Measurements from ENCODE around the gene LIMS3. TPM values are rescaled to one million over a fixed set of nuclear protein-coding genes. Genes with fewer than 3 reads are reported as not detected.
"Not testable (repeated sequence)": the region's sequence is repeated elsewhere in the genome, so short reads cannot be mapped to it uniquely, and the experiment has no call there.

The LIMS3 gene
- under 1 TPM; 0.72 to 0.82 TPM for total RNA-seq

DNA sequence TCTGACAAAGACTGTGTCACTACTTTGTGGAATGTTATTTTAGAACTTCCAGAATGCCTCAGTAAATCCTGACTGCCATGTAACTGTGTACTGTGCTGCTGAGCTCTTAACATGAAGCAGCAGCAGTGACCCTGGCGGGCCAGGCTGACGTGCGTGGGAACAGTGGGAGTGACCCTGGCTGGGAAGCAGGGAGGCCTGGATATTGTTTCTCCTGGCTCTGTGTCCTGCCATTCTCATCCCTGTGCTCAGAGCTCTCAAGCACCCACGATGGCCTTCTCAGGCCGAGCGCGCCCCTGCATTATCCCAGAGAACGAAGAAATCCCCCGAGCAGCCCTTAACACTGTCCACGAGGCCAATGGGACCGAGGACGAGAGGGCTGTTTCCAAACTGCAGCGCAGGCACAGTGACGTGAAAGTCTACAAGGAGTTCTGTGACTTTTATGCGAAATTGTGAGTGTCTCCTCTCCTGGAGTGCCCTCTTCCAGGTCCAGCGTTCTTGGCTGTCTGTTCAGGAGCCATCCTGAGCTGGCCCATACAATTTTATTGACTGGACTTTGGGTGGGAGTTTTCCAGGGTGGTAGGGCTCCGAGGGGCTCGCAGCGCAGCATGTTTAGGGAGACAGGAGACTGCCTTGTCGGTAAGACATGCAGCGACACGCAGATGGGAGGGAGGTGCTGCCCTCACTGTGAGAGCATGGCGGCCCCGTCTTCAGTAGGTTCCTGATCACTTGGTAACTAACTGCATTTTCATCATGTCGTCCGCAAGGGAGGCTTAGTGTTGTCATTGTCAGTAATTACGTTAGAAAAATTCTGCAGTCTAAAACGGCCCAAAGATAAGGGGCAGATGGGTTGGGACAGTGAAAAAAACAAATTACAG is at the start of gene LIMS3:
TSS of gene LIMS3 (plus strand) at position 227 of the 875 bp plus-strand sequence. CDS start at position 268, 41 bp downstream.
- not testable (repeated sequence) for H3K4me3 Mint-ChIP-seq, H3K4me1 Mint-ChIP-seq, H3K27ac Mint-ChIP-seq, H3K27me3 Mint-ChIP-seq, DNase-seq, H3K9me3 Mint-ChIP-seq, H3K36me3 Mint-ChIP-seq

DNA sequence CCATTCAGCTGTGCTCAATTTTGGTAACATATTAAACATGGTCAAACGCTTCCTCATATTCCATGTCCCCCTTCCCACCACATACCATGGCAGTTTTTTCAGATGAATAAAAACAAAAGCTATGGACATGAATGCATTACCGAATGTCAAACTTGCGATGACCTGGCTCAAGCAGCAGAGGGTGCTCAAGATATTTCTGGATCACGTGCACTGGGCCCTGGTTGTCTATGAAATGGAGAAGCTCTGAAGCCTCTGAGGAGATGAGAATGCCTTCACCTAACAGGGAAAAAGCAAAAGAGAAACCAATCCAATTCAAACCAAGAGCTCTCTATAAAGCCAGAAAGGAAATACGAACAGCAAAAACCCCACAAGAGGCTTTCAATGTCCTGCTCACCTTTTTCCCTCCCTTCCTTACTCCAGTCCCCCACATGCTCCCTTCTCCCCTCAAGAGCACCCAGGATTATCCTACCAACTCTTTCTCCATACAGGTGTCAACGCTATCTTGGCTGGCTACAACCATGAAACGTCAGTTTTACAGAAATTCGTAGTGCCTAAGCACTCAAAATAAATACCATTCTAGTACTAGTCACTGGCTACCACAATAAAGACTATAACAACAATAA is 27.2 kb upstream of the LIMS3 start:
- DNase-seq, H3K27ac Mint-ChIP-seq, H3K36me3 Mint-ChIP-seq, H3K9me3 Mint-ChIP-seq, H3K27me3 Mint-ChIP-seq, H3K4me3 Mint-ChIP-seq, H3K4me1 Mint-ChIP-seq: not testable (repeated sequence)

DNA sequence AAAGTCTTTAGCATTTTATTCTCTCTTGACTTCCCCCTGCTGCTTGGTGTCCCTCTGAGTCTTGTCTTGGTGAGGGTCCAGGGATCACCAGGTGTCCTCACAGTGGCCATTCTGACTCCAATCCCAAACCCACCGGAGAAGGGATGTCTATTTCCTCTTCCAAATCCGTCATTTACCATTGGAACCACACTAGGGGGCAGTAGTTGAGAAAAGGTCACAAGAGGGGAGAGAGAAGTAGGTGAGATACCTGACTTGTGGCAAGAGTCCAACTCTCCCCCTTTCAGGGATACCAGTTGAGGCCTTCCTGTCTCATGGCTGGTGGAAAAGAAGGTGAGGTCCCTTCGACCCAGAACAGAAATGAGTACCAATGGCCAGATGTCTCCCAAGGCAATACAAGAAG is 21.9 kb upstream of the LIMS3 start:
- not testable (repeated sequence) for H3K9me3 Mint-ChIP-seq, H3K4me3 Mint-ChIP-seq, DNase-seq, H3K36me3 Mint-ChIP-seq, H3K4me1 Mint-ChIP-seq, H3K27me3 Mint-ChIP-seq, H3K27ac Mint-ChIP-seq

GRCh38 chr2:109882112-109882511 is 16.4 kb upstream of the LIMS3 start:
- not testable (repeated sequence) for H3K9me3 Mint-ChIP-seq, H3K36me3 Mint-ChIP-seq, H3K27me3 Mint-ChIP-seq, DNase-seq, H3K4me1 Mint-ChIP-seq, H3K27ac Mint-ChIP-seq, H3K4me3 Mint-ChIP-seq

GRCh38 chr2:109888414-109888813 is 10.1 kb upstream of the LIMS3 start:
- not testable (repeated sequence) for H3K9me3 Mint-ChIP-seq, H3K36me3 Mint-ChIP-seq, H3K4me1 Mint-ChIP-seq, H3K27me3 Mint-ChIP-seq, DNase-seq, H3K27ac Mint-ChIP-seq, H3K4me3 Mint-ChIP-seq

- H3K4me1 Mint-ChIP-seq, DNase-seq, H3K36me3 Mint-ChIP-seq, H3K27me3 Mint-ChIP-seq, H3K9me3 Mint-ChIP-seq, H3K27ac Mint-ChIP-seq, H3K4me3 Mint-ChIP-seq: not testable (repeated sequence)
Observed at GRCh38 chr2:109889909-109890308, 8.6 kb upstream of the LIMS3 start.

DNA sequence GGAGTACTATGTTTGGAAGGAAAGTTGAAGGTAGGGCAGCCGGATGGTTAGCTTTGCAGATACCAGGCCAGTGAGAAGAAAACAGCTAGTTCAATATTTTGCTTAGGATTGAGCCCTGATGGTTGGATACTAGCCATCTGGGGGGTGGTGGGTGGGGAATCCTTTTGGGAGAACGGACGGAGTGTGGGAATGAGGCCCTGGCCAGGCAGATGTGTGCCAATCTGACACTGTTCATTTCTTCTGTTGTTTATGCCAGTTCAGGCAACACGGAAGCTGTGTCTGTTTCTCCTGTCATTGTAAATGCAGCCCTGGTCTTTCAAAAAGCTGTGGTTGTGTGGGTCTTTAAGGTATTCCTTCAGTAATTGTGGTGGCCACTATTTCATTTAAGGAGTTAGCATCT is 7.5 kb upstream of the LIMS3 start:
- H3K4me3 Mint-ChIP-seq, H3K9me3 Mint-ChIP-seq, DNase-seq, H3K27me3 Mint-ChIP-seq, H3K36me3 Mint-ChIP-seq, H3K4me1 Mint-ChIP-seq, H3K27ac Mint-ChIP-seq: not testable (repeated sequence)

DNA sequence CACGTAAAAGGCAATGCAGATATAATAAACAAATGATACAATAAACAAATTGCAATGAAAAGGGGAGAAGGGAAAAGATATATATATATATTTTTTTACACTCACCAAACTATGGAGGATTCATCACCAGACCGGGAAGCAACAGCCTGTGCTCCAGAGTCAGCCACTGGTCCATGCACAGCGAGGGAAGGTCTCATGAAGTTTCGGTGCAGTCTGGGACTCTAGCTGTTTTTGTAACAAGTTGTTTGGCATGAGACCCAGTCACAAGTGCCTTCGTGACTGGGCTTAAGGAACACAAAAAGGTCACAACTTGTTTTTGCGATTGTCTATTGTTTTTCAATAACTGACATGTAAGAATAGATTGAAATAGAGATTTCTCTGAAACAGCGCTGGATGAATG is 4.8 kb upstream of the LIMS3 start:
- DNase-seq, H3K36me3 Mint-ChIP-seq, H3K4me3 Mint-ChIP-seq, H3K27me3 Mint-ChIP-seq, H3K9me3 Mint-ChIP-seq, H3K27ac Mint-ChIP-seq, H3K4me1 Mint-ChIP-seq: not testable (repeated sequence)

- not testable (repeated sequence) for DNase-seq, H3K4me3 Mint-ChIP-seq, H3K27me3 Mint-ChIP-seq, H3K4me1 Mint-ChIP-seq, H3K9me3 Mint-ChIP-seq, H3K27ac Mint-ChIP-seq, H3K36me3 Mint-ChIP-seq
Observed at GRCh38 chr2:109894141-109894540, 4.3 kb upstream of the LIMS3 start.

- not testable (repeated sequence) for H3K4me1 Mint-ChIP-seq, H3K27ac Mint-ChIP-seq, H3K9me3 Mint-ChIP-seq, H3K27me3 Mint-ChIP-seq, H3K4me3 Mint-ChIP-seq, DNase-seq, H3K36me3 Mint-ChIP-seq
Observed at GRCh38 chr2:109895090-109895869, 3.2 kb upstream of the LIMS3 start.

GRCh38 chr2:109896212-109896611 is 2.3 kb upstream of the LIMS3 start:
- H3K9me3 Mint-ChIP-seq, H3K36me3 Mint-ChIP-seq: not testable (repeated sequence)

GRCh38 chr2:109897769-109898461 is 573 bp upstream of the LIMS3 start:
- not testable (repeated sequence) for H3K4me1 Mint-ChIP-seq, H3K27ac Mint-ChIP-seq, H3K9me3 Mint-ChIP-seq, H3K36me3 Mint-ChIP-seq, H3K4me3 Mint-ChIP-seq, H3K27me3 Mint-ChIP-seq, DNase-seq

More at GRCh38 chr2:109896212-109896611, 2.3 kb upstream of the LIMS3 start:
- not testable (repeated sequence) for H3K27me3 Mint-ChIP-seq, H3K27ac Mint-ChIP-seq, DNase-seq, H3K4me1 Mint-ChIP-seq, H3K4me3 Mint-ChIP-seq

DNA sequence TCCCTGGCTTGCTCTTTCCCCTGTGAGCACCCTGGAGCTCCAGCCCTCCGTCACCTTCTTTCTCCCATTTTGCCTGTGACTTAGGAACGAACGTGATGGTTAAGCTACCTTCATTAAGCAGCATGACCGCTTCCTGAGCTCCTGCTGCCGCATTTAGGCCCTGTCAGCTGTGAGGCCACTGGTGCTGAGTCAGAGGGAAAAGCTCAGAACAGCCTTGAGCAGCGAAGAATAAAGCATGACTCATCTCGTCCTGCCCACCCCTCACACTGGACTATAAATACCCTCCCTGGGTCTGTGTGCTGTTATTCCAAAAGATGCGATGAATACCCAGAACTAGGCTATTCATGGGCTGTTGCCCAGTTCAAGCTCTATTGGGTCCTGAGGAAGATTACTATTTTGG is 7.3 kb downstream of the LIMS3 start:
- H3K27ac Mint-ChIP-seq, H3K36me3 Mint-ChIP-seq, H3K27me3 Mint-ChIP-seq, DNase-seq, H3K9me3 Mint-ChIP-seq, H3K4me3 Mint-ChIP-seq, H3K4me1 Mint-ChIP-seq: not testable (repeated sequence)

DNA sequence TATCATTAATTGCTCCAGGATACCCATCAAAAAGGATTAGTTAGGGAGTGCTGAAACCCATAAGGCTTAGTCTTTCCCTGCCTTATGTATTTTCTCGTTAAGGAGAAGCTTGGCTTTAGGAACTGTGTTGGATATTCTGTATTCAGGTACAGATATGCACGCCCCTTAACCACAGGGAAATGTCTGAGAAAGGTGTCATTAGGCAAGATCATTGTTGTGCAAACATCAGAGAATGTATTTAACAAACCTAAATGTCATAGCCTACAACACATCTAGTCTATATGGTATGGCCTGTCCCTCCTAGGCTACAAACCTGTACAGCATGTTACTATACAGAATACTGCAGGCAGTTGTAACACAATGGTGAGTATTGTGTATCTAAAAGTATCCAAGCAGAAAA is 10.1 kb downstream of the LIMS3 start:
- H3K4me3 Mint-ChIP-seq, H3K9me3 Mint-ChIP-seq, H3K4me1 Mint-ChIP-seq, DNase-seq, H3K36me3 Mint-ChIP-seq, H3K27ac Mint-ChIP-seq, H3K27me3 Mint-ChIP-seq: not testable (repeated sequence)

DNA sequence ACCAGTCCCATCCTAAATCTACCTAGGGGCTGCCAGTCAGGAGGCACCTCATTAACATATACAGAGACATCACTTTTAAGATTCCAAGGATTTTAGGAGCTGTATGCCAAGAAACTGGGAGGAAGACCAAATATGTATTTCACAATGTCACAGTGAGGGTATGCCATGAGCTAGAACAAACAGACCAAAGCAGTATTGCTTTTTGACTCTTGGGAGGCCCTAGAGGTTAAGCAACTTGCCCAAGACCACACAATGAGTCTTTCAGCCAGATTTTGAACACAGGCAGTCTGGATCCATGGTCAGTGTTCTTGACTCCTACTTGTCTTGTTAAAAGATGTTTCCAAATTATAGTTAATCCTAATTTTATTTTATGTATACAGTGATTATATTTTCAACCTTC is 12.3 kb downstream of the LIMS3 start:
- H3K4me3 Mint-ChIP-seq, H3K4me1 Mint-ChIP-seq, H3K36me3 Mint-ChIP-seq, DNase-seq, H3K27me3 Mint-ChIP-seq, H3K27ac Mint-ChIP-seq, H3K9me3 Mint-ChIP-seq: not testable (repeated sequence)

Data from activated naive CD8-positive, alpha-beta T cell treated with anti-CD3 and anti-CD28 coated beads for 36 hours (primary cell).